Measurements from ENCODE around the gene EVA1C. TPM values are rescaled to one million over a fixed set of nuclear protein-coding genes. Genes with fewer than 3 reads are reported as not detected.

The EVA1C gene
- total and polyA plus RNA-seq, 2 experiments from 2014 or later, result 4.6 to 6.9 TPM

DNA sequence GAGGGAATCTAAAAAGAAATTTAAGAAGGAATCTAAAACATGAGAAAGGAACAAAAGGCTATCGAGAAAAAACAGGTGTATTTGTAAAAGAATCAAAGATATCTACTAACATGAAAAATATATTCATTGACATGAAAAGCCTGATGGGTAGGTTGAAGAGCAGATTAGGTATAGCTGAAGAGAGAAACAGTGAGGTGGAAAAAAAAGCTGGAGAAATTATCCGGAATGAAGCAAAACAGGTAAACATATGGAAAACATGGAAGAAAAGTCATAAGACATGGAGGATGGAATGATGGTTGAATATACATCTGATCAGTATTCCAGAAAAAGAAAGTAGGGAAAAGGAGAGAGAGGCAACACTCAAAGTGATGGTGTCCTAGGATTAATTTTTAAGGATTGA lies 9.6 kb downstream of the EVA1C start:
- TF ChIP-seq EZH2phosphoT487 (IDR thresholded peaks at IDR 0.05; ENCODE audit: unreplicated experiment) (no peak), ZNF331 (CRISPR knock-in tag; IDR thresholded peaks at IDR 0.05; ENCODE audit: low read depth) (no peak), POLR2AphosphoS5 (IDR thresholded peaks at IDR 0.05; ENCODE audit: low read depth) (no peak), ZNF114 (CRISPR knock-in tag; IDR thresholded peaks at IDR 0.05) (no peak), EZH2 (IDR thresholded peaks at IDR 0.05; ENCODE audit: low read depth, unreplicated experiment) (no peak), STAT1 (IDR thresholded peaks at IDR 0.05; ENCODE audit: unreplicated experiment) (no peak), NANOG (IDR thresholded peaks at IDR 0.05; ENCODE audit: borderline replicate concordance) (no peak), CREB1 (CRISPR knock-in tag; IDR thresholded peaks at IDR 0.05; ENCODE audit: low read depth) (no peak), JUNB (IDR thresholded peaks at IDR 0.05; ENCODE audit: unreplicated experiment) (no peak)
- TF ChIP-seq, protein P1, sequence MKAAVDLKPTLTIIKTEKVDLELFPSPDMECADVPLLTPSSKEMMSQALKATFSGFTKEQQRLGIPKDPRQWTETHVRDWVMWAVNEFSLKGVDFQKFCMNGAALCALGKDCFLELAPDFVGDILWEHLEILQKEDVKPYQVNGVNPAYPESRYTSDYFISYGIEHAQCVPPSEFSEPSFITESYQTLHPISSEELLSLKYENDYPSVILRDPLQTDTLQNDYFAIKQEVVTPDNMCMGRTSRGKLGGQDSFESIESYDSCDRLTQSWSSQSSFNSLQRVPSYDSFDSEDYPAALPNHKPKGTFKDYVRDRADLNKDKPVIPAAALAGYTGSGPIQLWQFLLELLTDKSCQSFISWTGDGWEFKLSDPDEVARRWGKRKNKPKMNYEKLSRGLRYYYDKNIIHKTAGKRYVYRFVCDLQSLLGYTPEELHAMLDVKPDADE (IDR thresholded peaks at IDR 0.05), result no peak
- TF ChIP-seq, protein P2, sequence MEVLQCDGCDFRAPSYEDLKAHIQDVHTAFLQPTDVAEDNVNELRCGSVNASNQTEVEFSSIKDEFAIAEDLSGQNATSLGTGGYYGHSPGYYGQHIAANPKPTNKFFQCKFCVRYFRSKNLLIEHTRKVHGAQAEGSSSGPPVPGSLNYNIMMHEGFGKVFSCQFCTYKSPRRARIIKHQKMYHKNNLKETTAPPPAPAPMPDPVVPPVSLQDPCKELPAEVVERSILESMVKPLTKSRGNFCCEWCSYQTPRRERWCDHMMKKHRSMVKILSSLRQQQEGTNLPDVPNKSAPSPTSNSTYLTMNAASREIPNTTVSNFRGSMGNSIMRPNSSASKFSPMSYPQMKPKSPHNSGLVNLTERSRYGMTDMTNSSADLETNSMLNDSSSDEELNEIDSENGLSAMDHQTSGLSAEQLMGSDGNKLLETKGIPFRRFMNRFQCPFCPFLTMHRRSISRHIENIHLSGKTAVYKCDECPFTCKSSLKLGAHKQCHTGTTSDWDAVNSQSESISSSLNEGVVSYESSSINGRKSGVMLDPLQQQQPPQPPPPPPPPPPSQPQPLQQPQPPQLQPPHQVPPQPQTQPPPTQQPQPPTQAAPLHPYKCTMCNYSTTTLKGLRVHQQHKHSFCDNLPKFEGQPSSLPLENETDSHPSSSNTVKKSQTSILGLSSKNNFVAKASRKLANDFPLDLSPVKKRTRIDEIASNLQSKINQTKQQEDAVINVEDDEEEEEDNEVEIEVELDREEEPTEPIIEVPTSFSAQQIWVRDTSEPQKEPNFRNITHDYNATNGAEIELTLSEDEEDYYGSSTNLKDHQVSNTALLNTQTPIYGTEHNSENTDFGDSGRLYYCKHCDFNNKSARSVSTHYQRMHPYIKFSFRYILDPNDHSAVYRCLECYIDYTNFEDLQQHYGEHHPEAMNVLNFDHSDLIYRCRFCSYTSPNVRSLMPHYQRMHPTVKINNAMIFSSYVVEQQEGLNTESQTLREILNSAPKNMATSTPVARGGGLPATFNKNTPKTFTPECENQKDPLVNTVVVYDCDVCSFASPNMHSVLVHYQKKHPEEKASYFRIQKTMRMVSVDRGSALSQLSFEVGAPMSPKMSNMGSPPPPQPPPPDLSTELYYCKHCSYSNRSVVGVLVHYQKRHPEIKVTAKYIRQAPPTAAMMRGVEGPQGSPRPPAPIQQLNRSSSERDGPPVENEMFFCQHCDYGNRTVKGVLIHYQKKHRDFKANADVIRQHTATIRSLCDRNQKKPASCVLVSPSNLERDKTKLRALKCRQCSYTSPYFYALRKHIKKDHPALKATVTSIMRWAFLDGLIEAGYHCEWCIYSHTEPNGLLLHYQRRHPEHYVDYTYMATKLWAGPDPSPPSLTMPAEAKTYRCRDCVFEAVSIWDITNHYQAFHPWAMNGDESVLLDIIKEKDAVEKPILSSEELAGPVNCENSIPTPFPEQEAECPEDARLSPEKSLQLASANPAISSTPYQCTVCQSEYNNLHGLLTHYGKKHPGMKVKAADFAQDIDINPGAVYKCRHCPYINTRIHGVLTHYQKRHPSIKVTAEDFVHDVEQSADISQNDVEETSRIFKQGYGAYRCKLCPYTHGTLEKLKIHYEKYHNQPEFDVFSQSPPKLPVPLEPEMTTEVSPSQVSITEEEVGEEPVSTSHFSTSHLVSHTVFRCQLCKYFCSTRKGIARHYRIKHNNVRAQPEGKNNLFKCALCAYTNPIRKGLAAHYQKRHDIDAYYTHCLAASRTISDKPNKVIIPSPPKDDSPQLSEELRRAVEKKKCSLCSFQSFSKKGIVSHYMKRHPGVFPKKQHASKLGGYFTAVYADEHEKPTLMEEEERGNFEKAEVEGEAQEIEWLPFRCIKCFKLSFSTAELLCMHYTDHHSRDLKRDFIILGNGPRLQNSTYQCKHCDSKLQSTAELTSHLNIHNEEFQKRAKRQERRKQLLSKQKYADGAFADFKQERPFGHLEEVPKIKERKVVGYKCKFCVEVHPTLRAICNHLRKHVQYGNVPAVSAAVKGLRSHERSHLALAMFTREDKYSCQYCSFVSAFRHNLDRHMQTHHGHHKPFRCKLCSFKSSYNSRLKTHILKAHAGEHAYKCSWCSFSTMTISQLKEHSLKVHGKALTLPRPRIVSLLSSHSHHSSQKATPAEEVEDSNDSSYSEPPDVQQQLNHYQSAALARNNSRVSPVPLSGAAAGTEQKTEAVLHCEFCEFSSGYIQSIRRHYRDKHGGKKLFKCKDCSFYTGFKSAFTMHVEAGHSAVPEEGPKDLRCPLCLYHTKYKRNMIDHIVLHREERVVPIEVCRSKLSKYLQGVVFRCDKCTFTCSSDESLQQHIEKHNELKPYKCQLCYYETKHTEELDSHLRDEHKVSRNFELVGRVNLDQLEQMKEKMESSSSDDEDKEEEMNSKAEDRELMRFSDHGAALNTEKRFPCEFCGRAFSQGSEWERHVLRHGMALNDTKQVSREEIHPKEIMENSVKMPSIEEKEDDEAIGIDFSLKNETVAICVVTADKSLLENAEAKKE (CRISPR knock-in tag; IDR thresholded peaks at IDR 0.05), result no peak
- TF ChIP-seq, protein P3, sequence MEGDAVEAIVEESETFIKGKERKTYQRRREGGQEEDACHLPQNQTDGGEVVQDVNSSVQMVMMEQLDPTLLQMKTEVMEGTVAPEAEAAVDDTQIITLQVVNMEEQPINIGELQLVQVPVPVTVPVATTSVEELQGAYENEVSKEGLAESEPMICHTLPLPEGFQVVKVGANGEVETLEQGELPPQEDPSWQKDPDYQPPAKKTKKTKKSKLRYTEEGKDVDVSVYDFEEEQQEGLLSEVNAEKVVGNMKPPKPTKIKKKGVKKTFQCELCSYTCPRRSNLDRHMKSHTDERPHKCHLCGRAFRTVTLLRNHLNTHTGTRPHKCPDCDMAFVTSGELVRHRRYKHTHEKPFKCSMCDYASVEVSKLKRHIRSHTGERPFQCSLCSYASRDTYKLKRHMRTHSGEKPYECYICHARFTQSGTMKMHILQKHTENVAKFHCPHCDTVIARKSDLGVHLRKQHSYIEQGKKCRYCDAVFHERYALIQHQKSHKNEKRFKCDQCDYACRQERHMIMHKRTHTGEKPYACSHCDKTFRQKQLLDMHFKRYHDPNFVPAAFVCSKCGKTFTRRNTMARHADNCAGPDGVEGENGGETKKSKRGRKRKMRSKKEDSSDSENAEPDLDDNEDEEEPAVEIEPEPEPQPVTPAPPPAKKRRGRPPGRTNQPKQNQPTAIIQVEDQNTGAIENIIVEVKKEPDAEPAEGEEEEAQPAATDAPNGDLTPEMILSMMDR (conservative IDR thresholded peaks at IDR 0.05; ENCODE audit: low read depth in 2 of 2), result no peak
- TF ChIP-seq, protein P4, sequence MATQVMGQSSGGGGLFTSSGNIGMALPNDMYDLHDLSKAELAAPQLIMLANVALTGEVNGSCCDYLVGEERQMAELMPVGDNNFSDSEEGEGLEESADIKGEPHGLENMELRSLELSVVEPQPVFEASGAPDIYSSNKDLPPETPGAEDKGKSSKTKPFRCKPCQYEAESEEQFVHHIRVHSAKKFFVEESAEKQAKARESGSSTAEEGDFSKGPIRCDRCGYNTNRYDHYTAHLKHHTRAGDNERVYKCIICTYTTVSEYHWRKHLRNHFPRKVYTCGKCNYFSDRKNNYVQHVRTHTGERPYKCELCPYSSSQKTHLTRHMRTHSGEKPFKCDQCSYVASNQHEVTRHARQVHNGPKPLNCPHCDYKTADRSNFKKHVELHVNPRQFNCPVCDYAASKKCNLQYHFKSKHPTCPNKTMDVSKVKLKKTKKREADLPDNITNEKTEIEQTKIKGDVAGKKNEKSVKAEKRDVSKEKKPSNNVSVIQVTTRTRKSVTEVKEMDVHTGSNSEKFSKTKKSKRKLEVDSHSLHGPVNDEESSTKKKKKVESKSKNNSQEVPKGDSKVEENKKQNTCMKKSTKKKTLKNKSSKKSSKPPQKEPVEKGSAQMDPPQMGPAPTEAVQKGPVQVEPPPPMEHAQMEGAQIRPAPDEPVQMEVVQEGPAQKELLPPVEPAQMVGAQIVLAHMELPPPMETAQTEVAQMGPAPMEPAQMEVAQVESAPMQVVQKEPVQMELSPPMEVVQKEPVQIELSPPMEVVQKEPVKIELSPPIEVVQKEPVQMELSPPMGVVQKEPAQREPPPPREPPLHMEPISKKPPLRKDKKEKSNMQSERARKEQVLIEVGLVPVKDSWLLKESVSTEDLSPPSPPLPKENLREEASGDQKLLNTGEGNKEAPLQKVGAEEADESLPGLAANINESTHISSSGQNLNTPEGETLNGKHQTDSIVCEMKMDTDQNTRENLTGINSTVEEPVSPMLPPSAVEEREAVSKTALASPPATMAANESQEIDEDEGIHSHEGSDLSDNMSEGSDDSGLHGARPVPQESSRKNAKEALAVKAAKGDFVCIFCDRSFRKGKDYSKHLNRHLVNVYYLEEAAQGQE (IDR thresholded peaks at IDR 0.05; ENCODE audit: unreplicated experiment), result no peak
- Histone ChIP-seq H3K4me2 (no peak overlapping the region), H3K4me1 (ENCODE audit: insufficient read depth) (no peaks in the 10 kb centered on the region; the same call in none of the 2 replicates), H4K20me1 (replicated peaks; ENCODE audit: insufficient read depth) (no peaks in the 10 kb centered on the region), H3K27ac (ENCODE audit: low read depth) (no peak overlapping the region), H3K79me2 (replicated peaks; ENCODE audit: insufficient read depth) (no peaks in the 10 kb centered on the region), H3K4me3 (no peak overlapping the region), H3K36me3 (ENCODE audit: insufficient read depth) (no peaks in the 10 kb centered on the region), H3K27me3 (ENCODE audit: insufficient read depth) (no peaks in the 10 kb centered on the region), H3F3A (replicated peaks; ENCODE audit: low read depth) (no peaks in the 10 kb centered on the region), H2AFZ (no peak overlapping the region), H3K9me2 (ENCODE audit: insufficient read depth) (no peaks in the 10 kb centered on the region)
- Mint-ChIP-seq H3K27ac (no peak overlapping the region), H3K9me3 (peaks cover 19% of the 10 kb centered on the region), H3K4me1 (peaks cover 7% of the 10 kb centered on the region), H3K36me3 (ENCODE audit: low read depth) (peaks cover 7% of the 10 kb centered on the region), H3K4me3 (no peak overlapping the region), H3K27me3 (ENCODE audit: insufficient read depth, low read depth, poor library complexity) (peaks cover 3% of the 10 kb centered on the region)
- ATAC-seq (no peak), DNase-seq (ENCODE audit: low spot score) (no peak)
